GM15510 (cell line): Measurements from ENCODE around the gene KIRREL3.

Experiments
- POLR2A ChIP-seq: IDR thresholded peaks from 3 replicates; pipeline ENCODE4 v1.6.1; 2011; ENCODE audit warnings: borderline replicate concordance; ENCODE audit not compliant: insufficient read length; ENCODE audit errors: extremely low read depth

The KIRREL3 gene

GRCh38 chr11:126514061-126514693 is 486.4 kb downstream of the KIRREL3 start:
- no peak for TF ChIP-seq POLR2A

DNA sequence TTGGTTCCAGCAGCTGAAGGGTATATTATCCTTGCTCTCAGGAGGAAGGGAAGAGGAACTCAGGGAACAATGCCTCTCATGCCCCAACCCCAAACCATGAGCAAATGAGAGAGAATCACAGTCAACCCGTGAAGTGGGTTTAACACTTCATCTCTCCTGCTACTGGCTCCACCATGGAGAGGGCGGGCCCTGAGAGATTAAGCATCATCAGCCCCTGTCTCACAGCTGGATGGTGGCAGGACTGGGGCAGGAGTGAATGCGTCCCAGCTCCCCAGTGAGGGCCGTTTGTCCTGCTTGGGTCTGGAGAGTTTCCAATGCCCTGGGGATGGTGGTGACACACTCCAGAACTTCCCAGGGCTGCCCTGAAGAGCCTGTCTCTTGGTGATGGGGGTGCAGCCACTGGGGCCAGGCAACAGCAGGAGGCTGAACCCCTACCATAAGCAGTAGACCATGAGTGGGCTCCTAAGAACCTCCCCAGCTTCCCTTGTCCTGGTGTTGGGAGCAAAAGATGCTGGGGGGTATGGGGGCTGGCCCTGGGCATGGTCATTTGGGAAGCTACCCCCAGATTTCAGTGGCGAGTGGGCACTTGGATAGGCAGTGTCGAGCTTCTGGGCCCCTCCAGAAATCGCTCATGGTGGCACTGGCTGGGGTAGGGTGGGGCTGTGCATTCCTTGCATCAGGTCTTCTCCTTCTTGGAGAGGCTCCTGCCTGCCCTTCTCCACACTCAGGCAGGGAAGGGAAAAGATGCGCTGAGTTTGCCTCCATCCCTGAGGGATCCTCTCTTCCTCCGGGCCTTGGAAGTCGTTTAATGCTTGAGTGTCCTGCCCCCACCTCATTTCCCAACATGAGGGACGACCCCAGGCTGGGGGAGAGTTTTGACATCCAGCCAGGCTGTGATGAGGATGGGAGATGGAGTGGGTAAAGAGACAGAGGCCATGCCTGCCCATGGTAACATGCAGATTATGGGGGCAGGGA is 487.5 kb downstream of the KIRREL3 start:
- no peak for TF ChIP-seq POLR2A

DNA sequence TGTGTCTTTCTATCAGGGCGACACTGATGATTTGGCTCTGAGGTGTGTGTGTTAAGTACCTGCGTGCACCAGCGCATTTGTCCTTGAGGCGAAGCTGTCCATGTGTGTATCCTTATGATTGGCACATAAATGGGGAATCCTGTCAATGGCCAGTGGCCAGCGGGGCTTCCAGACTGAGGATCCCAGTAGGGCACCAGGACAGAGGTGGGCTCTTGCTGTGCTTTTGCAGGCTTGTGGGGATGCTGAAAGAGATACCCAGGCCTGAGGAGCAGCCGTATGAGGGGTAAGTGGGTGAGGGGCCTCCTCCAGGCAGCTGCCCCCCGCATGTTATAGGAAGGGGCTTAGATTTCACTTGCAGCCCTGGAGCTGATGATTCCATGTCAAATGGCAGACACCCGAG is 488.3 kb downstream of the KIRREL3 start:
- TF ChIP-seq POLR2A: no peak

GRCh38 chr11:126511475-126512115 is 489.0 kb downstream of the KIRREL3 start:
- no peak for TF ChIP-seq POLR2A

GRCh38 chr11:126510621-126511370 is 489.8 kb downstream of the KIRREL3 start:
- no peak for TF ChIP-seq POLR2A

DNA sequence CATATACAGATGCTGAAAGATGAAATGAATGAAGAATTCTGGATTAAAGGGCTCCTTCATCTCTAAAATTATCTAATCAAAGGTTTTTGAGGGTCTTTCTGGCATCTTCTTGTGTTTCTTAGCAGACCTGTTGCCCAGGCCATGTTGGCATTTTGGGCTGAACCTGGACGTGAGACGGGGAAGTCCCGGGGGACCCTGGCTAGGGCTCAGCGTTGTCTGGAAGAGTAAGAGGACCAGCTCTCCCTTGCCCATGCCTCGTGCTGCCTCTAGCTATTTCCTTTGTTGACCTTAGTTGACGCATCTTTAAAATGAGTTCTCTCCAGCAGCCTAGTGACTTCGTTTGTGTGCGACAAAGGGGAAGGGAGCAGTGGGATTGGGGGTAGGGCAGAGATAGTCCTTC is 492.9 kb downstream of the KIRREL3 start:
- no peak for TF ChIP-seq POLR2A

DNA sequence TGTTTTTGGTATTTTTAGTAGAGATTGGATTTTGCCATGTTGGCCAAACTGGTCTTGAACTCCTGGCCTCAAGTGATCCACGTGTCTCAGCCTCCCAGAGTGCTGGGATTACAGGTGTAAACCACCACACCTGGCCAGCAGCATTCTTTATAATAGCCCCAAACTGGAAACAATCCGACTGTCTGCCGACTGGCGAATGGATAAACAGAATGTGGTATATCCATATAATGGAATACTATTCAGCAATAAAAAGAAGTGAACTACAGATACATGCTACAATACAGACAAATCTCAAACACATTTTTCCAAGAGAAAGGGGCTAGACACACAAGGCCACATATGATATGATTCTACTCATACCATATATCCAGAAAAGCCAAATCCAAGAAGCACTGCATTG is 493.8 kb downstream of the KIRREL3 start:
- no peak for TF ChIP-seq POLR2A

DNA sequence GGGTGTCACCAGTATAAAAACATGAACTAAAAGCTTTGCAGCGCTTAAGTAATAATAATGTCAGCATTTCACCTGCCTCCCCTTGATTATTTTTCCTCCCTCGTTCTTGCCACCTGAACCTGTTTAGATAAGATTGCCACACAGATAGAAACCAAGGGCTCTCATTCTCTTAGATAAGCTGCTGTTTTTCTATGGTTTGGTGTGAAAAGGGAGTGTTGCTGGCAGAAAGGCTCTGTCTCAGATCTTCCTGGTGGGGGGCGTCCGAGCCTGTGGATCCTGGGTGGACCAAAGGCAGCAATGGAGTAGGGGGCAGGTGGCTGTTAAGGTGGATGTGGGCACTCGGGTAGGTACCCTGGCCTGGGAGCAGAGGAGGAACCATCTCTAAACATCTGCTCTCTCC is 497.6 kb downstream of the KIRREL3 start:
- no peak for TF ChIP-seq POLR2A

DNA sequence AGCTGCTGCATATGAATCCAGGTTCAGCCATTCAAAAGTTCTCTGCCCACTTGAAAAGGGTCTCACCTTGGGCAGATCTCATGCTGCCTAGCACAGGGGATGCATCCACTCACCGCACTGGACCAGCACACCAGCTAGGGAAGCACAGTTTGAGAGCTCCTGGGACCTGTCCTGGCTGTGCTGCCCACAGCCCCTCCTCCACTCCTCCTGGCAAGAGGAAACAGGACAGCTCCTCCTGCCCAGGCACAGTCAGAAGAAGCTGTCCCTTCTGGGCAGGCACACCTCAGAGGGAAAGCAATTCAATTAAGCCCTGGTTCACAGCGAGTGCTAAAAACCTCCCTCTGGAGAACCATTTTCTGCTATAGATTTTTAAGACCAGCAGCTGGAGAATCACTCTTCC is 498.4 kb downstream of the KIRREL3 start:
- no peak for TF ChIP-seq POLR2A

GRCh38 chr11:126501641-126502040 is 498.9 kb downstream of the KIRREL3 start:
- no peak for TF ChIP-seq POLR2A

DNA sequence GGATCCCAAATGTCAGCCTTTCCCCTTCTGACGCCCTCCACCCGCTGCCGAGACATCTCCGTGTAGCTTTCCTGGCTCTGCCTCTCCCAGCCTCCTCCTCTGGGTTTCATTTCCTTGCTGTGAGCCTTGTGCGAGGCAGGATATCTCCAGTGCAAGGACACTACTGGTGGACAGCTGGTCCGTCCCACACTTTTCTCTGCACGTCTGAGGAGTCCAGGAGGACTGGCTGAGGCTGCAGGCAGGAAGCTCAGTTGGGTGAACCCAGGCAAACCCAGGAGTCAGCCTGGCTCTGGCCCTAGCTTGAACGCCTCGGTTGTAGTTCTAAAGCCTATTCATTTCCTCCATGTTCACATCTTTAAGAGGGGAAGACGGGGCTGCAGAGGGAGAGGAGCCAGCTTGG is 499.6 kb downstream of the KIRREL3 start:
- no peak for TF ChIP-seq POLR2A

DNA sequence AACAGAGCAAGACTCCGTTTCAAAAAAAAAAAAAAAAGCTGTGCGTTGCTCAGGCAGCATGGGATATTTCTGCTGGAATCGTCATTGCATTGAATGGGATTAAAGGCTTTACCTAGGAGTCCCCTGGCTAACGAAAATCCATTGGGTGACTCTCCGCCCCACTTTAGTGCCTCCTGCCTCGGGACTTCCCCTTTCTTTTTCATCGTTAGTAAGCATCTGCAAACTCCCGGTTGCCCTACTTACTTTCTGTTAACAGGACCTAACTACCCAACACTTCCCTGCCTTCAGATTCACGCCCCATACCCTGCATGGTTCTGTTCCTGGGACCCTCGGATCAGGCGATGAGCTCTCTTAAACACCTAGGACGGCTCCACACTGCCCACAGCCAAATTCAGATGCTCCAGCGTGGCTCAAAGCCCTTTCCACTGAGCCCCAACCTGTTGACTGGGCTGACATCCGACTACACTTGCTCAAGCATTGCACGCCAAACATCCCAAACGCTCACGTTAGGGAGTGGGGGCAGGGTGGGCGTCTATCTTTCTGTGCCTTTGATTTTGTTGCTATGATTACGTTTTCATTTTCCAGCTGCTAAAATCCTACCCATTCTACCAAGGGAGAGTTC is 501.3 kb downstream of the KIRREL3 start:
- TF ChIP-seq POLR2A: no peak

DNA sequence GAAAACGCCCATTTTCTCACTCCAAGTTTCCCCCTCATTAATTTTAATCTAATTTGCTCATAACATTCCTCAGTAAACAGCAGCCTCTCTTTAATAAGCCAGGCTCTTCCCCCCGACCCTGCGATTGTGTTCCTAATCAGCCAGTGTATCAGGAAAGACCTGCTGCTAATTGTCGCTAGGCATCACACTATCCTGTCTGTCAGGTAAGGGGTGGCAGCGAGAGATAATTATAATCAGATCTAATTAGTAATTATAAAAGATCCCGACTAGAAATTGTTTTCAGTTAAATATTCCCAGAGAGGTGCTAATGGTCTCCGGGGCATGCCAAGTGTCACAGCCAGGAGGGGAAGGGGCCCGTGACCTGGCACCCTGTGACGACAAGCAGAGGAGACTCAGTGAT is 502.3 kb downstream of the KIRREL3 start:
- no peak for TF ChIP-seq POLR2A

- no peak for TF ChIP-seq POLR2A
These were observed 502.9 kb downstream of the KIRREL3 start for GRCh38 chr11:126497581-126498122.
